GM10266 (cell line): Measurements from ENCODE around the gene ARRDC3.
"Not testable (repeated sequence)": the region's sequence is repeated elsewhere in the genome, so short reads cannot be mapped to it uniquely, and the experiment has no call there.

ENCODE experiments used
- DNase-seq: peaks from one replicate; pipeline ENCODE4 v3.0.0; 2012; ENCODE audit errors: extremely low spot score
- TF ChIP-seq, protein P1 (sequence below): IDR thresholded peaks from 2 replicates; pipeline ENCODE4 v1.5.1; 2012; ENCODE audit warnings: mild to moderate bottlenecking, low read depth; ENCODE audit not compliant: control insufficient read depth, insufficient read depth; ENCODE audit errors: missing control alignments

Gene ARRDC3

DNA sequence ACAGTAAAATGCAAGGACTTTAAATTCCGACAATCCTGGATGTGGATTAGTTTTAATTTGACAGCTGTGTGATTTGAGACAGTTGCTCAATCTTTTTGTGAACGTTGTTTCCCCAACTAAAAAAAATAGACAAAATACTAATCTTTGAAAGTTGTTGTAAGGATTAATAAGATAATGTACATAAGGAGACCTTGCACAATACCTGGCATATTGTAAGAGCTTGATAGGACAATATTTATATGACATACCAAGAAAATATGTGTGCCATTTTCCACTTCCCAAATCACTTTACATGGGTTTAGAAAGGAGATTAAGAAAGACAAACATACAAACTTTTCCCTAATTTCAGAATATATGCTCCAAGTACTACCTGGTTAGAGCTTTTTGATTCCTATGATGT, 25.3 kb downstream of the ARRDC3 start:
- DNase-seq, result no peak
- TF ChIP-seq, protein P1, sequence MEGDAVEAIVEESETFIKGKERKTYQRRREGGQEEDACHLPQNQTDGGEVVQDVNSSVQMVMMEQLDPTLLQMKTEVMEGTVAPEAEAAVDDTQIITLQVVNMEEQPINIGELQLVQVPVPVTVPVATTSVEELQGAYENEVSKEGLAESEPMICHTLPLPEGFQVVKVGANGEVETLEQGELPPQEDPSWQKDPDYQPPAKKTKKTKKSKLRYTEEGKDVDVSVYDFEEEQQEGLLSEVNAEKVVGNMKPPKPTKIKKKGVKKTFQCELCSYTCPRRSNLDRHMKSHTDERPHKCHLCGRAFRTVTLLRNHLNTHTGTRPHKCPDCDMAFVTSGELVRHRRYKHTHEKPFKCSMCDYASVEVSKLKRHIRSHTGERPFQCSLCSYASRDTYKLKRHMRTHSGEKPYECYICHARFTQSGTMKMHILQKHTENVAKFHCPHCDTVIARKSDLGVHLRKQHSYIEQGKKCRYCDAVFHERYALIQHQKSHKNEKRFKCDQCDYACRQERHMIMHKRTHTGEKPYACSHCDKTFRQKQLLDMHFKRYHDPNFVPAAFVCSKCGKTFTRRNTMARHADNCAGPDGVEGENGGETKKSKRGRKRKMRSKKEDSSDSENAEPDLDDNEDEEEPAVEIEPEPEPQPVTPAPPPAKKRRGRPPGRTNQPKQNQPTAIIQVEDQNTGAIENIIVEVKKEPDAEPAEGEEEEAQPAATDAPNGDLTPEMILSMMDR, result no peak

DNA sequence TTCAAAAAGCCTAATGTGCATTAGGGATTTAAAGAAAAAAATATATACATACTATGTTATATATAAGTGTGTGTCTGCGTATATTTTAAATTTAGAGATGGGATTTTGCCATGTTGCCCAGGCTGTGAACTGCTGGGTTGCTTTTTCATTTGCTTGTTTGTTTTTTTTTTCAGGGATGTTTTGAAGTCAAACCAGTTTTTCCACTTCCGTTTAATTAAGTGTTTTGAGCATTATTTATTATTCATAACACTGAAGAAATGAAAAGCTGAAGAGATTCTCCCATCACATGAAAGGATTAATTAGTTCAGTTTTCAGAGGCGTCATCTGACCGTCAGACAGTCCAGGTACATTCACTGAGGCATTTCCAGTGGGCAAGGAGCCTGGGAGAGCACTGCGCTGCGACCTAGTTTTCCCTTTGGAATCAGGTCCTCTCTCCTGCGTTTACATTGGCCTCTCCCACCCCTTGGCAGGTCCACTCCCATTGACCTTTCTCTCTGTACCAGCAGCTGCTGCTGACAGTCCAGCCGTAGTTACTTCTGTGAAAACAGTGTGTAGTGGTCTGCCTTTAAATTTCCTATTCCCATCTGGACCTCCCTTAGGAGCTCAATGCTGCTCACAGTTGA, 26.0 kb downstream of the ARRDC3 start:
- TF ChIP-seq, protein P1, result no peak
- DNase-seq, result no peak

DNA sequence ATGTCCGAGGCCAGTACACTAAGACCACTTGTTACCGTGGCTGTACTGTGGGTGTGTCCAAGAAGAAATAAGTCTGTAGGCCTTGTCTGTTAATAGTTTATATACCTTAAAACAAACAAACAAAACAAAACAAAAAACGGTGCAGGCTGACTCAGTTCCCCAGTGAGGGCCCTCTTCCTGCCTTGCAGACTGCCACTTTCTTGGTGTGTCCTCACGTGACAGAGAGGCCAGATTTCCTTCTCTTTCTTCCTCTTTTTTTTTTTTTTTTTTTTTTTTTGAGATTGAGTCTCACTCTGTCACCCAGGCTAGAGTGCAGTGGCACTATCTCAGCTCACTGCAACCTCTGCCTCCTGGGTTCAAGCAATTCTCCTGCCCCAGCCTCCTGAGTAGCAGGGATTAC, 28.2 kb downstream of the ARRDC3 start:
- DNase-seq, result not testable (repeated sequence)

DNA sequence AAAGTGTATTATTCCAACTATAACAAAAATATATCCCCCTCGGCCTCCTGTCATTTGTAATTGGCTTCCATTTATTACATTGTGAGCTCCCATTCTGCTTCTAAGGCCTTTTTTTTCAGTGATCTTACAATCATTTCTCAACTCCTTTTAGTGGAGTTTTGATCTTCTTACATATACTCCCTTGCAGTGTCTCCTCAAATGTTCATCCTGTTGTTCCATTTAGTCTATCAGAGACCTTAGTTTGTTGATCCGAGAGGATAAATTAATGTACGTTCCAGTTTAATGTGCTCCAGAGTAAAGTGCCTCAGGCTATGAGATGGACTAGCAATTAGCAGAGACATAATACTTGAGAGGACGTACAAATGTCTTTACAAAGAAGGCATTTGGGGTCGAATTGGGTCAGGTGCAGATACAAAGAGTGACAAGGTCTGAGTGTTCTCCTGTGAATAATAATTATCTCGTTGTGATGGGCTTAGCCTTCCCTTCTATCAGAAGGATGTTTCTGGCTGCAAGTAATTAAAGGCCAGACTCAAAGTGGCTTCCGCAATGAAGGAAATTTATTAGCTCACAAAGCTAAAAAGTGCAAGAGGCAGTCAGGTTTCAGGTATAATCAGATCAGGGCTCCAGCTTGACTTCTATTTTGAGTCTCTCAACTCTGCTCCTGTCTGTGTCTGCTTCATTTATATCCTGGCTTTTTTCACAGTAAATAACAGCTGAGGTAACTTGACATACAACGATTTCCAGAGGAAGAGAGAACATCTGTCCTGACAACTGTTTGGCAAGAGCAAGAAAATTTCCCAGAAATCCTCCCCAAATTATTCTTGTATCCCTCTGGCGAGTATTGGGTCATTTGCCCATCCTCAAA, 30.1 kb downstream of the ARRDC3 start:
- DNase-seq, result no peak
- TF ChIP-seq, protein P1, result no peak

DNA sequence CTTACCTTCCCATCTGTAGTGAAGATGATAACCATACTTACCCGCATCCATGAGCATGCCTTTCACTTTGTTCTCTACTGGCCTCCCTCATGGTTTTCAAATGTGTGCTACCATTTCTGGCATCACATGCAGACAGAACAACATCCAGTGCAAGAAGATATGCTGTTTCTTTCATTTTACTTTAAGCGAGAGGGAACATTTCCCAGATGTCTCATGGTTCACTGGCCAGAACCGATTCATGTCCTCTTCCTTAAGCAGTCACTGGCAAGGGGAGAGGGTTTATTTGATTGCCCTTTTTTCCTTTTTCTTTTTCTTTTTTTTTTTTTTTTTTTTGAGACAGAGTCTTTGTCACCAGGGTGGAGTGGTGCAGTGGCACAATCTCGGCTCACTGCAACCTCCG, 37.7 kb downstream of the ARRDC3 start:
- no peak for DNase-seq
- TF ChIP-seq, protein P1, result no peak

DNA sequence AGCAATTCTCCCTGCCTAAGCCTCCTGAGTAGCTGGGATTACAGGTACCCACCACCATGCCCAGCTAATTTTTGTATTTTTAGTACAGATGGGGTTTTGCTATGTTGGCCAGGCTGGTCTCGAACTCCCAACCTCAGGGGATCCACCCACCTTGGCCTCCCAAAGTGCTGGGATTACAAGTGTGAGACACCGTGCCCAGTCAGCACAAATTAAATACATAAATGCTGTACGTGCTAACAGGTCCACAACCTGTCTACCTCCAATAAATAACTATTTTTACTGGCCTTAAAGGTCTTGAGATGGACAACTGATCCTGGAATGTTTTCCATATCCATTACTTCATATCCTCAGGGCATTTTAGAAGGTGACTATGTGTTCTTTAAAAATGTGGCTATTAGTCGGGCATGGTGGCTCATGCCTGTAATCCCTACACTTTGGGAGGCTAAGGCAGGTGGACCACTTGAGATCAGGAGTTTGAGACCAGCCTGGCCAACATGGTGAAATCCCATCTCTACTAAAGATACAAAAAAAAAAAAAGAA, 38.4 kb downstream of the ARRDC3 start:
- not testable (repeated sequence) for DNase-seq

DNA sequence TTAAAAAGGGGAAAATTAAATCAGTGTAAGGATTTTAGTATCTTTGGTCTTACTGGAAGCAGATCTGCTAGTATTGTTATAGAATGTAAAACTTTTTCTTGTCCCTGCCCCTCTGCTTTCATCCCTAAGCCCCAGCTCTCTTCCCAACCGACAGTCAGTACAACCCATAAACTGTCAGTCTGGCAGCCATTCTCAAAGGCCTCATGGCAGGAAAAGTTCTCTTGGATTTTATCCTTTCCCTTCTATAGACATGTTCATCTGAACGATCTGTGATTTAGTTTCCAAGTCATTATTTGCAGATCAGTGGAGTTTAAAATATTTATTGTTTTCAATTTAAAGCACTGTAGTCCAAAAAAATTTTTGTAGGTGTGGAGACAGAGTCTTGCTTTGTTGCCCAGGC, 39.2 kb downstream of the ARRDC3 start:
- TF ChIP-seq, protein P1, result no peak
- no peak for DNase-seq

DNA sequence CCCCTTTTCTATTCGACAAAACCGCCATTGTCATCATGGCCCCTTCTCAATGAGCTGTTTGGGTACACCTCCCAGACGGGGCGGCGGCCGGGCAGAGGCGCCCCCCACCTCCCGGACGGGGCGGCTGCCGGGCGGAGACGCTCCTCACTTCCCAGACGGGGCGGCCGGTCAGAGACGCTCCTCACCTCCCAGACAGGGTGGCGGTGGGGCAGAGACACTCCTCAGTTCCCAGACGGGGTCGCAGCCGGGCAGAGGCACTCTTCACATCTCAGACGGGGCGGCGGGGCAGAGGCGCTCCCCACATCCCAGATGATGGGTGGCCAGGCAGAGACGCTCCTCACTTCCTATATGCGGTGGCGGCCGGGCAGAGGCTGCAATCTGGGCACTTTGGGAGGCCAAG, 40.2 kb downstream of the ARRDC3 start:
- not testable (repeated sequence) for DNase-seq
